GM19023 (cell line): Measurements from ENCODE around the gene NPW.

Experiments used
- ATAC-seq: cut with Tn5 transposase; IDR thresholded peaks from one replicate; pipeline ENCODE4 v1.9.1; 2021; ENCODE audit warnings: mild to moderate bottlenecking, moderate library complexity; ENCODE audit not compliant: unreplicated experiment

Gene NPW

GRCh38 chr16:2034696-2035430 is 15.3 kb downstream of the NPW start:
- ATAC-seq = no peak

- ATAC-seq = no peak
These were observed 16.0 kb downstream of the NPW start for GRCh38 chr16:2035431-2036199.

- ATAC-seq = no peak
These were observed 16.8 kb downstream of the NPW start for GRCh38 chr16:2036200-2036966.

GRCh38 chr16:2037115-2037514 is 17.5 kb downstream of the NPW start:
- no peak for ATAC-seq

- ATAC-seq = no peak
These were observed 18.2 kb downstream of the NPW start for GRCh38 chr16:2037647-2038381.

GRCh38 chr16:2038382-2039231 is 19.0 kb downstream of the NPW start:
- no peak for ATAC-seq

- ATAC-seq = no peak
These were observed 19.9 kb downstream of the NPW start for GRCh38 chr16:2039274-2040031.

GRCh38 chr16:2040041-2040786 is 20.6 kb downstream of the NPW start:
- ATAC-seq = no peak

- ATAC-seq = no peak
These were observed 21.4 kb downstream of the NPW start for GRCh38 chr16:2040787-2041522.

GRCh38 chr16:2042171-2042985 is 22.8 kb downstream of the NPW start:
- ATAC-seq = no peak

GRCh38 chr16:2042986-2043666 is 23.5 kb downstream of the NPW start:
- no peak for ATAC-seq

GRCh38 chr16:2043667-2044451 is 24.3 kb downstream of the NPW start:
- no peak for ATAC-seq

- no peak for ATAC-seq
These were observed 25.0 kb downstream of the NPW start for GRCh38 chr16:2044541-2044940.

GRCh38 chr16:2045965-2046892 is 26.6 kb downstream of the NPW start:
- ATAC-seq = no peak

GRCh38 chr16:2046893-2047329 is 27.3 kb downstream of the NPW start:
- ATAC-seq = no peak
